Stimulated activated CD4-positive, alpha-beta T cell treated with anti-CD3 and anti-CD28 coated beads, Interleukin-12 subunit alpha, Interleukin-12 subunit beta, amount 100 ng/mL, for 24 hours (primary cell): Measurements from ENCODE around the gene CLCN1.

ENCODE experiments used
- DNase-seq, 2 experiments: peaks; one replicate each; pipeline ENCODE4 v3.0.0-alpha.2; 2020; ENCODE audit warnings: low read depth in 2 of 2

Gene CLCN1

DNA sequence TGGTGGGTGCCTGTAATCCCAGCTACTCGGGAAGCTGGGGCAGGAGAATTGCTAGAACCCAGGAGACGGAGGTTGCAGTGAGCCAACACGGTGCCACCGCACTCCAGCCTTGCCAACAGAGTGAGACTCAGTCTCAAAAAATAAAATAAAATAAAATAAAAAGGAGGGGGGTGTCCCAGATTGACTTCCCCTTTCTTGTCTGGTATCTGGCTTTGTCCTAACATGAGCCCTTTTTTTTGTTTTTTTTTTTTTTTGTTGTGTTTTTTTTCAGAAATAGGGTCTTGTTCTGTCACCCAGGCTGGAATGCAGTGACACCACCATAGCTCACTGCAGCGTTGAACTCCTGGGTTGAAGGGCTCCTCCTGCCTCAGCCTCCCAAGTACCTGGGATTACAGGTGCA lies 23.0 kb upstream of the CLCN1 start:
- DNase-seq, result no peak

- DNase-seq, result no peak
Observed at GRCh38 chr7:143295870-143296269, 20.0 kb upstream of the CLCN1 start.

- DNase-seq, result no peak
Observed at GRCh38 chr7:143296686-143297085, 19.2 kb upstream of the CLCN1 start.

GRCh38 chr7:143299346-143299745 lies 16.6 kb upstream of the CLCN1 start:
- no peak for DNase-seq

- DNase-seq, result peak; percentile 20 to 43
Observed at GRCh38 chr7:143299840-143300239, 16.1 kb upstream of the CLCN1 start.

GRCh38 chr7:143300959-143301935 lies 14.7 kb upstream of the CLCN1 start:
- no peak for DNase-seq

GRCh38 chr7:143303733-143304132 lies 12.2 kb upstream of the CLCN1 start:
- DNase-seq, result no peak

DNA sequence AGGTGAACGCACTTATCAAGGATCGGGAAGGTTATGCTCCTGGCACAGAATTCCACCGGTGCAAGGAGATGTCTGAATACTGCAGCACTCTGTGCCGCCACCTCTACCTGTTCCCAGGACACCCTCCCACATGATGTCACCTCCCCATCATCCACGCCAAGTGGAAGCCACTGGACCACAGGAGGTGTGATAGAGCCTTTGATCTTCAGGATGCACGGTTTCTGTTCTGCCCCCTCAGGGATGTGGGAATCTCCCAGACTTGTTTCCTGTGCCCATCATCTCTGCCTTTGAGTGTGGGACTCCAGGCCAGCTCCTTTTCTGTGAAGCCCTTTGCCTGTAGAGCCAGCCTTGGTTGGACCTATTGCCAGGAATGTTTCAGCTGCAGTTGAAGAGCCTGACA lies 11.0 kb upstream of the CLCN1 start:
- no peak for DNase-seq

DNA sequence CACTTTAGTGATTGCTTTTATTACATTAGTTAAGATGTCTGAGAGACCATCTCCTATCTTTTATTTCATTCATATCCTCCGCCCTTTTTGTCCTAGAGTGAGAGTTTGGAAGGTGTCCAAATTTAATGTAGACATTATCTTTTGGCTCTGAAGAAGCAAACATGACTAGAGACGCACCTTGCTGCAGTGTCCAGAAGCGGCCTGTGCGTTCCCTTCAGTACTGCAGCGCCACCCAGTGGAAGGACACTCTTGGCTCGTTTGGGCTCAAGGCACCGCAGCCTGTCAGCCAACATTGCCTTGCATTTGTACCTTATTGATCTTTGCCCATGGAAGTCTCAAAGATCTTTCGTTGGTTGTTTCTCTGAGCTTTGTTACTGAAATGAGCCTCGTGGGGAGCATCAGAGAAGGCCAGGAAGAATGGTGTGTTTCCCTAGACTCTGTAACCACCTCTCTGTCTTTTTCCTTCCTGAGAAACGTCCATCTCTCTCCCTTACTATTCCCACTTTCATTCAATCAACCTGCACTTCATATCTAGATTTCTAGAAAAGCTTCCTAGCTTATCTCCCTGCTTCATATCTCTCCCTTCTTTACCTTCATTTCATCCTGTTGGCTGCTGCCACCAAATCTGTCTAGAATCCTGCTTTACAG lies 10.4 kb upstream of the CLCN1 start:
- DNase-seq, result peak; percentile 37 to 67

DNA sequence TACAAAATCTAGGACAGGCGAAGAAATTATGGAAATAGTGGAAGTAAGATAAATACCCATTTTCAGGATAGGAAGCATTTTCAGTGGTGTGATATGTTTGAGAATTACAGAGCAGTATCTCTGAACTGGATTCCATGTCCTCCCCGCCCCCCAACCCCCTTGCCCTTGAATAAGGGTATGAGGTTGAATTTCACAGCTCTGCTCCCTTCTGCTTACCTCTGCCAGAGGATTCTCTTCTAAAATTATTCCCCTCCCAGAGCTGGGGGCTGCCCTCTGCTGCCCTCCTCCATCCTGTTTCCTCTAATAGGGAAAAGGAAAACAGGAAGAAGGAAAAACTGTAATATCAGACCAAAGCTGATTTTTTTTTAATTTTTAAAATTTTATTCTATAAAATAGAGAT lies 7.3 kb upstream of the CLCN1 start:
- DNase-seq, result no peak

DNA sequence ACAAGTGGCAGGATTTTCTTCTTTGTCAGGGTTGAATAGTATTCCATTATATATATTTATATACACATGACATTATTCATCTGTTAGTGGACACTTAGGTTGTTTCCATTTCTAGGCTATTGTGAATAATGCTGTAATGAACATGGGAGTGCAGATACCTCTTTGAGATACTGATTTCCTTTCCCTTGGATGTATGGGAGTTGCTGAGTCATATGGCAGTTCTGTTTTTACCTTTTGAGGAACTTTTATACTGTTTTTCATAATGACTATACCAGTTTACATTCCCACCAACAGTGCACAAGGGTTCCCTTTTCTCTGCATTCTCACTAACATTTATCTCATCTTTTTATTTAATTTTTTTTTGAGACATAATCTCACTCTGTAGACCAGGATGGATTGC lies 1.8 kb upstream of the CLCN1 start:
- DNase-seq, result no peak

GRCh38 chr7:143316492-143316891 lies 581 bp downstream of the CLCN1 start:
- DNase-seq, result no peak

GRCh38 chr7:143318661-143319060 lies 2.8 kb downstream of the CLCN1 start:
- no peak for DNase-seq

DNA sequence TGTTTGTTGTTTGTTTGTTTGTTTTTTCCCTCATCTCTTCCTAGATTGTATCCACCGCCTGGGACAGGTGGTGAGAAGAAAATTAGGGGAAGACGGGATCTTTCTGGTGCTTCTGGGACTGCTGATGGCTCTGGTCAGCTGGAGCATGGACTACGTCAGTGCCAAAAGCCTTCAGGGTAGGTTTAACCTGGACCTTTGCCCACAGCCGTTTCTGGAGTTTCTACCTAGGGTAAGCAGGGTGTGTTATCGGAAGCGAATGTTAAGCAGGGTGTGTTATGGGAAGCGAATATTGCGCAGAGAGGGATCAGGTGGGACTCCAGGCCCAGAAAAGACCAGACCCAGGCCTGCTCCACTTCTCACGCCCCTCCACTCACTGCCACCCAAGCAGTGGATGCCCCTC lies 4.7 kb downstream of the CLCN1 start:
- DNase-seq, result no peak

- no peak for DNase-seq
Observed at GRCh38 chr7:143321242-143321641, 5.3 kb downstream of the CLCN1 start.

DNA sequence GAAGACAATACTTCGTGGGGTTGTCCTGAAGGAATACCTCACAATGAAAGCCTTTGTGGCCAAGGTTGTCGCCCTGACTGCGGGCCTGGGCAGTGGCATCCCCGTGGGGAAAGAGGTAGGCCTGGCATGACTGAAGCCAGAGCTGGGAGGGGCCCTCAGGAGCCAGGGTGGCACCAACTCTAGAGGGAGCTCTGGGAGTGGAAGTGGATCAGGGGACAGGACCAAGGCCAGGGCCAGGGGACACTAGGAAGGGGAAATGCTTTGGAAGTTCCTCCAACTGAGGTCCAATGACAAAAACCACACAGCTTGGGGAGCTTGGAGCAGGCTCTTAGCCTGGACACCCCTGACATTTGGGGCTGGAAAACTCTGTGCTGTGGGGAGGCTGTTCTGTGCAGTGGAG lies 5.8 kb downstream of the CLCN1 start:
- DNase-seq, result no peak

DNA sequence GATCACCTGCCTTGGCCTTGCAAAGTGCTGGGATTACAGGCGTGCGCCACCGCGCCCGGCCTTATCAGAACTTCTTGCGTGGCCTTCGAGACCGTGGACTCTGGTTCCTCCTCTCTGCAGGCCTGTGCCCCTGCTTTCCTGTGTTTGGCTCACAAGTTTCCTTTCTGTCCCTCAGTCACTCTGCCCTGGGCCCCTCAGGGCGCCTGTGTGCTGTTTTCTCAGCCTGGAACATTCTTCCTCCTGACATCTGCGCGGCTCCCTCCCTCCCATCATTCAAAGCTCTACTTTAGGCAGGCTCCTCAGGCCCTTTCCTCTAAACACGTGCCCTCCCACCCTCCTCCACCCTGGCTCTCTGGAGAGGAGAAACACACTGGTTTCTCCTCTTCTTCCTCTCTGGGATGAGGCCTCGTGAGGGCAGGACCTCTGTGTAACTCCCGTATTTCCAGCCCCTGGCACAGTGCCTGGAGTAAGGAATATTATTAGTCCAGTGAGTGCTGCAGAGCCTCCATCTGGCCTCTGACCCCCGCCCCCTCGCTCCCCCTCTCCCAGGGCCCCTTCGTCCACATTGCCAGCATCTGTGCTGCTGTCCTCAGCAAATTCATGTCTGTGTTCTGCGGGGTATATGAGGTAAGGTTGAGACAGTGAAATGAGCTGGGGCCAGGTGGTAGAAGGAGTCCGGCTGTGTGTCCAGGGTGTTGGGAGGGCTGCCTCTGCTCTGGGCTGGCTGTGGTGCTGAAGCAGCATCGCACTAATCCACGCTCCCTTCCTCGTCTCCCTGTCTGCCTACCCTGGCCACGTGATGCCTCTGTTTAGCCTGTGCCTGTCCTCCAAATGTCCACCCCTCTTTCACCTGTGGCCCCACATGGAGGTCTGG lies 7.1 kb downstream of the CLCN1 start:
- no peak for DNase-seq

- no peak for DNase-seq
Observed at GRCh38 chr7:143323653-143324052, 7.7 kb downstream of the CLCN1 start.

- no peak for DNase-seq
Observed at GRCh38 chr7:143325240-143325639, 9.3 kb downstream of the CLCN1 start.

DNA sequence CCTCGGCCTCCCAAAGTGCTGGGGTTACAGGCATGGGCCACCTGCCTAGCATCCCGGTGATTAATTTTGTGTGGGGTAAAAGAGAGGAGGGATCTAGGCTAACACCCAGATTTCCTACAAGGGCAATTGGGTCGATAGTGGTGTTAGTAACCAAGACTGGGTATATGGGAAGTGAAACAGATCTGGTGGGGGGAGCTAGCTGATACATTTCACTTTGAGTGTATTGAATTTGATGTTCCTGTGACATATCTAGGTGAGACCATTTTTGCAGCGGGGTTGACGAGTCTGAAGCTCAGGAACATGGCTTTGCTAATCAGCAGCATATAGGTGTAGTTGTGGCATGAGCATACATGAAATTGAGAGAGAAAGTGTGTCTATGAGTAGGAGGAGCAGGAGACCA lies 12.0 kb downstream of the CLCN1 start:
- no peak for DNase-seq

- DNase-seq, result no peak
Observed at GRCh38 chr7:143329471-143330170, 13.7 kb downstream of the CLCN1 start.
